ENCODE results near the gene PUM2.

- TF ChIP-seq EZH2 (IDR thresholded peaks at IDR 0.05; ENCODE audit: insufficient read depth, poor library complexity, severe bottlenecking): no peak
- TF ChIP-seq EZH2phosphoT487 (IDR thresholded peaks at IDR 0.05; ENCODE audit: insufficient read depth, low read depth): no peak
These were observed 28.4 kb upstream of the PUM2 start for GRCh38 chr2:20378891-20379519.

All from GM23248 (cell line).